Stimulated activated CD4-positive, alpha-beta T cell treated with anti-CD3 and anti-CD28 coated beads, Interleukin-2, amount 100 ng/mL, for 48 hours (primary cell): ENCODE results near the gene CRTC3.
"Not testable (repeated sequence)": the region's sequence is repeated elsewhere in the genome, so short reads cannot be mapped to it uniquely, and the experiment has no call there.

ENCODE experiments used
- DNase-seq, 2 donors: peaks; one replicate each; pipeline ENCODE4 v3.0.0-alpha.2; 2020

The CRTC3 gene

DNA sequence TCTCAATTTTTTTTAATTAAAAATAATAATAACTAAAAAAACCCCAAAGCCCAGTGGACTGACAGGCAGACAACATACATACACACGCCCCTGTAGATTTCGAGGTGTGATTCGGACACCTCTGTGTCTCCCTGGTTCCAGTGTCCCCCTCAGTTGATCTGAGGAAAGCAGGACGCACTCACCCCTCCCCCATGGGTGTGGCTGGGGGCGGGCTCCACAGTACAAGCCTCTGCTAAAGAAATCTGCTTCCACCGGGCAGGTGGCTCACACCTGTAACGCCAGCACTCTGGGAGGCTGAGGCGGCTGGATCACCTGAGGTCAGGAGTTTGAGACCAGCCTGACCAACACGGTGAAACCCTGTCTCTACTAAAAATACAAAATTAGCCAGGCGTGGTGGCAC, 153.6 kb downstream of the CRTC3 start:
- no peak for DNase-seq

DNA sequence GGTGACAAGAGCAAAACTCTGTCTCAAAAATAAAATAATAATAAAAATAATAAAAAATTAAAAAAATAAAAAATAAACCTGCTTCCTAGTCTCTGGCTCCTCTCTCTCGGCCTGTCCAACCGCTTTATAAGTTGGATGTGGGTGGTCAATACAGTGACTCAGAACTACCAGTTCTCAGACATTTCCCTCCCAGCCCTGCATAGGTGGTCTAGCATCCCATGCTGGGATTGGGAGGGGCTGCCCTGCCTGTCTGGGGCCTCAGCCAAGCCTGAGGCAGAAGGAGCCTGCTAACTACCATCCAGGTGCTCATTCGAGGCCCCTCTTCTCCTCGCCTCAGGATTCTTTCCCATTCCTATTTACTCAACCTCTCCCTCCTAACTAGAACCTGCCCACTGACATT, 154.2 kb downstream of the CRTC3 start:
- no peak for DNase-seq

DNA sequence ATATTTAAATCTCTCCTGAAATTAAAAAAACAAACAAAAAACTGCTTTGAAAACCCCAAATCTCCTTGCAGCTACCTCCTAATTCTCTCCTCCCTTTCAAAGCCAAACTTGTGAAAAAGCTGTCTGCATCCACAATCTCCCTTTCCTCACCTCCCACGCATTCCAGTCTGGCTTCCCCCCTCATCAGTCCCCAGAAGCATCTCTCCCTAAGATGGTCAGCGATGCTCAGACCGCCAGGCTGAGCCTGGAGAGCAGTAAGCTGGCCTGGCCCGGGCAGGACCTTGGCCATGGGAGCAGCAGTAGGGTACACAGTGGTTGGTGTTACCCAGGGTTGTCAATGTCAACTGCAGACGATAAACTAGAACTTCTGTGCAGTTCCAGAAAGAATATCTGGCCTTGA, 154.6 kb downstream of the CRTC3 start:
- no peak for DNase-seq

DNA sequence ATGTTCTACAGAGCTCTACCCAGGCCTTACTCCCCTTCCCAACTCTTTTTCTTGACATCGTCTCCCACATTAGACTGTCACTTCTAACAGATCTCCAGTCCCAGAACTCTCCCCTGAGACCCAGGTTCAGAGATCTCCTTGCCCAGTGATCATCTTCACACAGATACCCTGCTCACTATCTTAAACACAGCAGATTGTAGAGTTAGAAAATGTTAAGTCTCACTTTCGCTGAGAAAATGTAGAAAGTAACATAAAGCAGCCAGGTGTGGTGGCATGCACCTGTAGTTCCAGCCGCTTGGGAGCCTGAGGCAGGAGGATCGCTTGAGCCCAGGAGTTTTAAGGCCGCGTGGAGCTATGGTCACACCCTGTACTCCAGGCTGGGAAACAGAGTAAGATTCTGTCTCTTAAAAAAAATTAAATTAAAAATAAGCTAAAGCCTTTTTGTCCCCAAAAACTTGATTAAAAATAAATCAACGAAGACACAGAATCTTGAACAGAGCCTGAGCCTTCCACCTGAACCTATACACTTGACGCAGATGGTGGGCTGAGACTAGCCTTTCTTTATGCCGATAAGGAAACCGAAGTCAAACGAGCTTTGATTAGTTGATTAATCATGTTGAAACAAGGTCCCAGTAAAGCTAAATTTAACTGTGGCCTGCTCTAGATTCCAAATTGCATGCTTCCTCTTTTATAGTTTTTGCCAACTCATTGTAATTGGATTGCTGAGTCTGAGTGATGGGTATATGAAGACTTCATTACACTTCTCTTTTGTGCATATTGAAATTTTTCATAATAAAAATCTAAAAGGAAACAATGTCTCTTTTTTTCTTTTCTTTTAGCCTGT, 156.1 kb downstream of the CRTC3 start:
- DNase-seq: no peak

DNA sequence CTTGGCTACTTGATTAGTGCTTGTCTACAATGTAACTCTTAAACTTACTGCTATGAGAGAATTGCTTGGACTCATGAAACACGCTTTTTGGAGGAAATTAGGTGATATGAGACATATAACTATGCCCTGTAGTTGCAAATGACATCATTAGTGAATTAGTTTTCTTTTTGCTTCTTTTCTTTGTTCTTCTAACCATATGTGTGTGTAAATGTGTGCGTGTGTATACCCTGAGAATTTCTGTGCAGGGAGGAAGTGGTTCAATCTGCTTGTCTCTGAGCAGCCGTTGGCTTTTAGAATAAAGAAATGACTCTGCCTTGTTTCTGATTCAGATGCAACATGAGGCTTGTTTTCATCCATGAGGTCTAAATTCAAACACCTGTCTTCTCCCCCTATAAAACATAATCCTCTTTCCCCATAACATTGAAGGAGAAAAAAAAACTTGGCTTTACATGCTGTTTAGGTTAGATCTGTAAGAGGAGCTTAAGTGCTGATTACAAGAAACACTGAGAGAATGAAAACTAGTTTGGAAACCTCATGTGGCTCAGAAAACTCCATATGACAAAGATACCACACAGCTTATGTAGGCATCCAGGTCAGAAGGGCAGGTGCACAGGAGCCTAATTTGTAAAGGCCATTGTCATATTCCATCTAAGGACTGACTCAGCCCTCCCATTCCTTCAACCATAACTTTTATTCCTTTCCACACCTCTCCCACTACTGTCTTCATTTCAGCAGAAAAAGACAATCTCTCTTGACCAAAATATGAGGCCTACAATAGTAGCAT, 156.9 kb downstream of the CRTC3 start:
- no peak for DNase-seq

DNA sequence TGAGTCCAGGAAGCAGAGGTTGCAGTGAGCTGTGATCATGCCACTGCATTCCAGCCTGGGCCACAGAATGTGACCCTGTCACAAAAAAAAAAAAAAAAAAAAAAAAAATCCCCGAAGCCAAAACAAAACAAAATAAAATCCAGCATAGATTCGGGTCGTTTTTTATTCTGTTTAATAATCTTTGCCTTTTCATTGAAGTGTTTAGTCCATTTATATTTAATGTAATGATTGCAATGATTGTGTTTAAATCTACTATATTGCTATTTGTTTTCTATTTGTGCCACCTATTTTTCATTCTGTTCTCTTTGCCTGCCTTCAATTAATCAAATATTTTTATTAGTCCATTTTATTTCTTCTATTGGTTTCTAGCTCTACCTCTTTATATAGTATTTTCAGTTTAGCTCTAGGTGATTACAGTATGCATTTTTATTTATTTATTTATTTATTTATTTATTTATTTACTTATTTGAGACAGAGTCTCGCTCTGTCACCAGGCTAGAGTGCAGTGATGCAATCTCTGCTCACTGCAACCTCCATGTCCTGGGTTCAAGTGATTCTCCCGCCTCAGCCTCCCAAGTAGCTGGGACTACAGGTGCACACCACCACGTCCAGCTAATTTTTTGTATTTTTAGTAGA, 159.7 kb downstream of the CRTC3 start:
- not testable (repeated sequence) for DNase-seq

DNA sequence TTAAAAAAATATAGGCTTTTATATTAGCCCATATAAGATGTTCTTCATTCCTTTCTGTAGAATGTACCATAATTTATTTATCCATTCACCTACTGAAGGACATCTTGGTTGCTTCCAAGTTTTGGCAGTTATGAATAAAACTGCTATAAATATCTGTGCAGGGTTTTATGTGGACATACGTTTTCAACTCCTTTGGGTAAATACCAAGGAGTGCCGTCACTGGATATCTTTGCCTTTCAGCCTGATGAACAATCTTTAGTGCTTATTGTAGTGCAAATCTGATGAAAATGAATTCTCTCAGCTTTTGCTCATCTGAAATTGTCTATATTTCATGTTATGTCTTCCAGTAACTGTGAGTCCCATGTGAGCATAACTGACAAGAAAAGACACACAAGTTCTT, 160.9 kb downstream of the CRTC3 start:
- no peak for DNase-seq

DNA sequence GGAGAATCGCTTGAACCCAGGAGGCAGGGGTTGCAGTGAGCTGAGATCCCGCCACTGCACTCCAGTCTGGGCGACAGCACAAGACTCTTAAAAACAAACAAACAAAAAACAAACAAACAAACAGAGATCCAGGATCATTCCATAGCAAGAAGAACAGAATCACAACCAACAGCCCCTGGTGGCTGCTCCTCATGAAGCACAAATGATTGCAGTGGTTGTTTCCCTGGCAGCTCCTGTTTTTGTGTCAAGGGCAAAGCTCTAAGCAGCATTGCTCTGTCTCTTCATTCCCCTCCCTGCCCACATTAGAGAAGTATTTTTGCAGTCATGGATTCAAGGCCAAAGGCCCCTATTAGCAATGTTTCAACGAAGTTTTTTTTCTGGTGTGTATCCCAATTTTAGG, 161.6 kb downstream of the CRTC3 start:
- DNase-seq: no peak

DNA sequence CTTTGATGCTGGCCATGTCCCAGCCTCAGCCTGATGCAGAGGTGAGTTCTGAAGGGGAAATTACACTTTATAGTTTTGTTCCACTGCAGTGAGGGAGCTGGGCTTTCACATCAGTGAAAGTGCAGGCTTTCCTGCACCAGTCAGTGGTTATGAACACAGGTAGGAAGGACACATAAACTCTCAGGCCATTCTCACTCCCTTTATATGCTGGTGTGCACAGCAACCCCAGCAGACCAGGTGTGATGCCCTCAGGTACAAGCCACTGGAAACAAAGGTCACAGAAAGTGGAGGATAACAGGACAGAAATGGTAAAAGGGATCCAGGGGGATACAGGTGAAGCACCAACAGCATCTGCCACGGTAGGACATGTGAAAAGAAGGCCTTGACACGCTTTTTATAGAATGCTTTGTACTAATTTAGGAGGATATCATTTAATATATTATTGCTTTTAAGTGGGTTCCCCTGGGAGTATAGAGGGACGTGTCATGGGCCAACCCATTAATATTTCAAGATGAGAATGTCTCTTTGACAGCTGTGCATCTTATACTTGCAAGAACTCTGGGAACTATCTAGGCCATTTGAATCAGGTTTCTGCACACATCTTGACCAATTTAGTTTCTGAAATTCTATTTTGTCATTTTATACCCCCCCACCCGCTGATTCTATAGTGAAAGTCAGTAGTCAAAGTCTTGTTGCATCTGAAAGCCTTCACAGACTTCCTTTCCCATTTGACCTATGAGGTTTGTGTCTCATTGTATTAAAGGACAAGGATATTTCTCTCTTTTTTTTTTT, 162.5 kb downstream of the CRTC3 start:
- no peak for DNase-seq
